Measurements from ENCODE around the gene RARG.
A peak's percentile ranks its signal among the peaks of the same experiment; 100 is the strongest.
"Not testable (repeated sequence)": the region's sequence is repeated elsewhere in the genome, so short reads cannot be mapped to it uniquely, and the experiment has no call there.

The RARG gene

GRCh38 chr12:53180931-53181645 is 50.9 kb downstream of the RARG start:
- peaks cover 30 to 37% of the 10 kb centered on the region in 2 donors for H3K36me3 ChIP-seq (ENCODE audit: control insufficient read depth in 1 of 2, insufficient read depth in 2 of 2, low read length in 2 of 2)

GRCh38 chr12:53180220-53180930 is 51.6 kb downstream of the RARG start, which contains the start of the genes CSAD and ZNF740:
Gene CSAD (minus strand): TSS chr12:53180925. CDS start chr12:53173470, 7,455 bp downstream.
Gene ZNF740 (plus strand): TSS chr12:53180722. CDS start chr12:53181984, 1,262 bp downstream.
- Histone ChIP-seq H3K4me1 (ENCODE audit: control insufficient read depth in 1 of 2, insufficient read depth in 2 of 2, low read length in 2 of 2) (peaks cover 28 to 42% of the 10 kb centered on the region in 2 donors), H3K27me3 (ENCODE audit: control insufficient read depth in 1 of 2, insufficient read depth in 2 of 2, low read length in 2 of 2) (no peaks in the 10 kb centered on the region), H3K27ac (ENCODE audit: low read depth, low read length) (peak within 1 kb of the TSS; percentile 94), H3K36me3 (ENCODE audit: control insufficient read depth in 1 of 2, insufficient read depth in 2 of 2, low read length in 2 of 2) (peaks cover 23 to 29% of the 10 kb centered on the region in 2 donors), H3K4me3 (ENCODE audit: low read depth in 1 of 2, low read length in 2 of 2) (peak within 1 kb of the TSS; percentile 86 to 92), H3K9me3 (ENCODE audit: control insufficient read depth in 1 of 2, low read length in 2 of 2) (no peaks in the 10 kb centered on the region), H3K9ac (ENCODE audit: low read depth in 1 of 2, low read length in 2 of 2) (peak within 1 kb of the TSS; percentile 85 to 93)

More at GRCh38 chr12:53180931-53181645, 50.9 kb downstream of the RARG start:
- H3K27me3 ChIP-seq (ENCODE audit: control insufficient read depth in 1 of 2, insufficient read depth in 2 of 2, low read length in 2 of 2) = no peaks in the 10 kb centered on the region
- peak overlapping the region; percentile 85 to 87 for H3K9ac ChIP-seq (ENCODE audit: low read depth in 1 of 2, low read length in 2 of 2)
- peak overlapping the region; percentile 94 for H3K27ac ChIP-seq (ENCODE audit: low read depth, low read length)
- peaks cover 28 to 37% of the 10 kb centered on the region in 2 donors for H3K4me1 ChIP-seq (ENCODE audit: control insufficient read depth in 1 of 2, insufficient read depth in 2 of 2, low read length in 2 of 2)
- peak overlapping the region; percentile 86 to 92 for H3K4me3 ChIP-seq (ENCODE audit: low read depth in 1 of 2, low read length in 2 of 2)
- no peaks in the 10 kb centered on the region for H3K9me3 ChIP-seq (ENCODE audit: control insufficient read depth in 1 of 2, low read length in 2 of 2)

GRCh38 chr12:53179687-53180219 is 52.3 kb downstream of the RARG start:
- peak overlapping the region; percentile 86 to 92 for H3K4me3 ChIP-seq (ENCODE audit: low read depth in 1 of 2, low read length in 2 of 2)
- peaks cover 17 to 23% of the 10 kb centered on the region in 2 donors for H3K36me3 ChIP-seq (ENCODE audit: control insufficient read depth in 1 of 2, insufficient read depth in 2 of 2, low read length in 2 of 2)
- H3K9ac ChIP-seq (ENCODE audit: low read depth in 1 of 2, low read length in 2 of 2) = peak overlapping the region; percentile 85 to 93
- H3K27ac ChIP-seq (ENCODE audit: low read depth, low read length) = peak overlapping the region; percentile 94
- H3K4me1 ChIP-seq (ENCODE audit: control insufficient read depth in 1 of 2, insufficient read depth in 2 of 2, low read length in 2 of 2) = peaks cover 32 to 49% of the 10 kb centered on the region in 2 donors
- H3K9me3 ChIP-seq (ENCODE audit: control insufficient read depth in 1 of 2, low read length in 2 of 2) = no peaks in the 10 kb centered on the region
- no peaks in the 10 kb centered on the region for H3K27me3 ChIP-seq (ENCODE audit: control insufficient read depth in 1 of 2, insufficient read depth in 2 of 2, low read length in 2 of 2)

GRCh38 chr12:53178803-53179202 is 53.2 kb downstream of the RARG start:
- not testable (repeated sequence) for H3K27ac ChIP-seq (ENCODE audit: low read depth, low read length); H3K9ac ChIP-seq (ENCODE audit: low read depth in 1 of 2, low read length in 2 of 2); H3K4me3 ChIP-seq (ENCODE audit: low read depth in 1 of 2, low read length in 2 of 2); H3K9me3 ChIP-seq (ENCODE audit: control insufficient read depth in 1 of 2, low read length in 2 of 2); H3K27me3 ChIP-seq (ENCODE audit: control insufficient read depth in 1 of 2, insufficient read depth in 2 of 2, low read length in 2 of 2)
- peaks cover 13 to 16% of the 10 kb centered on the region in 2 donors for H3K36me3 ChIP-seq (ENCODE audit: control insufficient read depth in 1 of 2, insufficient read depth in 2 of 2, low read length in 2 of 2)
- peaks cover 34 to 49% of the 10 kb centered on the region in 2 donors for H3K4me1 ChIP-seq (ENCODE audit: control insufficient read depth in 1 of 2, insufficient read depth in 2 of 2, low read length in 2 of 2)

- not testable (repeated sequence) for H3K9me3 ChIP-seq (ENCODE audit: control insufficient read depth in 1 of 2, low read length in 2 of 2); H3K36me3 ChIP-seq (ENCODE audit: control insufficient read depth in 1 of 2, insufficient read depth in 2 of 2, low read length in 2 of 2); H3K9ac ChIP-seq (ENCODE audit: low read depth in 1 of 2, low read length in 2 of 2); H3K4me3 ChIP-seq (ENCODE audit: low read depth in 1 of 2, low read length in 2 of 2); H3K27me3 ChIP-seq (ENCODE audit: control insufficient read depth in 1 of 2, insufficient read depth in 2 of 2, low read length in 2 of 2); H3K27ac ChIP-seq (ENCODE audit: low read depth, low read length)
- peaks cover 25 to 35% of the 10 kb centered on the region in 2 donors for H3K4me1 ChIP-seq (ENCODE audit: control insufficient read depth in 1 of 2, insufficient read depth in 2 of 2, low read length in 2 of 2)
Measured at GRCh38 chr12:53177447-53177846, 54.6 kb downstream of the RARG start.

GRCh38 chr12:53176750-53177149 is 55.3 kb downstream of the RARG start:
- H3K9me3 ChIP-seq (ENCODE audit: control insufficient read depth in 1 of 2, low read length in 2 of 2) = no peaks in the 10 kb centered on the region
- no peak overlapping the region for H3K27ac ChIP-seq (ENCODE audit: low read depth, low read length)
- H3K27me3 ChIP-seq (ENCODE audit: control insufficient read depth in 1 of 2, insufficient read depth in 2 of 2, low read length in 2 of 2) = no peaks in the 10 kb centered on the region
- H3K4me3 ChIP-seq (ENCODE audit: low read depth in 1 of 2, low read length in 2 of 2) = no peak overlapping the region
- H3K9ac ChIP-seq (ENCODE audit: low read depth in 1 of 2, low read length in 2 of 2) = no peak overlapping the region
- H3K36me3 ChIP-seq (ENCODE audit: control insufficient read depth in 1 of 2, insufficient read depth in 2 of 2, low read length in 2 of 2) = peaks cover under 1 to 5% of the 10 kb centered on the region in 2 donors
- H3K4me1 ChIP-seq (ENCODE audit: control insufficient read depth in 1 of 2, insufficient read depth in 2 of 2, low read length in 2 of 2) = peaks cover 18 to 28% of the 10 kb centered on the region in 2 donors

- Histone ChIP-seq H3K4me3 (ENCODE audit: low read depth in 1 of 2, low read length in 2 of 2) (no peak overlapping the region), H3K9ac (ENCODE audit: low read depth in 1 of 2, low read length in 2 of 2) (no peak overlapping the region), H3K9me3 (ENCODE audit: control insufficient read depth in 1 of 2, low read length in 2 of 2) (no peaks in the 10 kb centered on the region), H3K36me3 (ENCODE audit: control insufficient read depth in 1 of 2, insufficient read depth in 2 of 2, low read length in 2 of 2) (peaks cover 5 to 9% of the 10 kb centered on the region in 2 donors), H3K27me3 (ENCODE audit: control insufficient read depth in 1 of 2, insufficient read depth in 2 of 2, low read length in 2 of 2) (no peaks in the 10 kb centered on the region), H3K27ac (ENCODE audit: low read depth, low read length) (no peak overlapping the region), H3K4me1 (ENCODE audit: control insufficient read depth in 1 of 2, insufficient read depth in 2 of 2, low read length in 2 of 2) (peaks cover 10 to 21% of the 10 kb centered on the region in 2 donors)
Measured at GRCh38 chr12:53174881-53175491, 57.0 kb downstream of the RARG start.

- no peak overlapping the region for H3K9ac ChIP-seq (ENCODE audit: low read depth in 1 of 2, low read length in 2 of 2)
- no peak overlapping the region for H3K4me3 ChIP-seq (ENCODE audit: low read depth in 1 of 2, low read length in 2 of 2)
- no peaks in the 10 kb centered on the region for H3K27me3 ChIP-seq (ENCODE audit: control insufficient read depth in 1 of 2, insufficient read depth in 2 of 2, low read length in 2 of 2)
- H3K27ac ChIP-seq (ENCODE audit: low read depth, low read length) = no peak overlapping the region
- H3K36me3 ChIP-seq (ENCODE audit: control insufficient read depth in 1 of 2, insufficient read depth in 2 of 2, low read length in 2 of 2) = peaks cover 9% of the 10 kb centered on the region in 2 donors
- H3K9me3 ChIP-seq (ENCODE audit: control insufficient read depth in 1 of 2, low read length in 2 of 2) = no peaks in the 10 kb centered on the region
- peaks cover 6 to 13% of the 10 kb centered on the region in 2 donors for H3K4me1 ChIP-seq (ENCODE audit: control insufficient read depth in 1 of 2, insufficient read depth in 2 of 2, low read length in 2 of 2)
Measured at GRCh38 chr12:53173085-53173715, 58.8 kb downstream of the RARG start.

GRCh38 chr12:53172352-53172751 is 59.7 kb downstream of the RARG start:
- Histone ChIP-seq H3K9ac (ENCODE audit: low read depth in 1 of 2, low read length in 2 of 2) (no peak overlapping the region), H3K4me3 (ENCODE audit: low read depth in 1 of 2, low read length in 2 of 2) (no peak overlapping the region)

More at GRCh38 chr12:53172352-53172751, 59.7 kb downstream of the RARG start:
- H3K4me1 ChIP-seq (ENCODE audit: control insufficient read depth in 1 of 2, insufficient read depth in 2 of 2, low read length in 2 of 2) = peaks cover 6 to 13% of the 10 kb centered on the region in 2 donors
- H3K27me3 ChIP-seq (ENCODE audit: control insufficient read depth in 1 of 2, insufficient read depth in 2 of 2, low read length in 2 of 2) = no peaks in the 10 kb centered on the region
- peaks cover 9% of the 10 kb centered on the region in 2 donors for H3K36me3 ChIP-seq (ENCODE audit: control insufficient read depth in 1 of 2, insufficient read depth in 2 of 2, low read length in 2 of 2)
- H3K9me3 ChIP-seq (ENCODE audit: control insufficient read depth in 1 of 2, low read length in 2 of 2) = no peaks in the 10 kb centered on the region
- no peak overlapping the region for H3K27ac ChIP-seq (ENCODE audit: low read depth, low read length)
